ENCODE data around the gene OR12D2.
"Not testable (repeated sequence)": the region's sequence is repeated elsewhere in the genome, so short reads cannot be mapped to it uniquely, and the experiment has no call there.

OR12D2 gene

GRCh38 chr6:29395331-29395730, at the start of gene OR12D2:
OR12D2 (plus strand) TSS chr6:29395631; CDS start chr6:29396700, 1,069 bp downstream.
- no peak for DNase-seq

GRCh38 chr6:29349348-29349747, 46.1 kb upstream of the OR12D2 start:
- not testable (repeated sequence) for DNase-seq

GRCh38 chr6:29354980-29355379, 40.5 kb upstream of the OR12D2 start:
- no peak for DNase-seq

GRCh38 chr6:29355603-29356002, 39.8 kb upstream of the OR12D2 start:
- DNase-seq: no peak

GRCh38 chr6:29368765-29369164, 26.7 kb upstream of the OR12D2 start, which contains the start of gene OR5V1:
OR5V1 (minus strand) TSS chr6:29368865; CDS start chr6:29356195, 12,670 bp downstream.
- no peak for DNase-seq

- DNase-seq: no peak
These were observed 20.2 kb upstream of the OR12D2 start, which contains the start of gene OR12D3 for GRCh38 chr6:29375191-29375590. OR12D3 (minus strand) TSS chr6:29375291; CDS start chr6:29375287, 4 bp downstream.

- DNase-seq: peak; percentile 38 to 68
These were observed 19.4 kb upstream of the OR12D2 start for GRCh38 chr6:29376003-29376402.

- no peak for DNase-seq
These were observed 6.9 kb upstream of the OR12D2 start for GRCh38 chr6:29388533-29388932.

GRCh38 chr6:29399525-29399924, 4.1 kb downstream of the OR12D2 start:
- DNase-seq: no peak

GRCh38 chr6:29403801-29404200, 8.4 kb downstream of the OR12D2 start:
- no peak for DNase-seq

- DNase-seq: no peak
These were observed 19.2 kb downstream of the OR12D2 start, which contains the start of gene OR12D1 for GRCh38 chr6:29414588-29414987. OR12D1 (plus strand) TSS chr6:29414928.

GRCh38 chr6:29419516-29419915, 24.1 kb downstream of the OR12D2 start:
- no peak for DNase-seq

- DNase-seq: no peak
These were observed 28.7 kb downstream of the OR12D2 start for GRCh38 chr6:29424168-29424567.

- DNase-seq: no peak
These were observed 29.1 kb downstream of the OR12D2 start for GRCh38 chr6:29424575-29424974.

GRCh38 chr6:29425075-29425474, 29.6 kb downstream of the OR12D2 start:
- no peak for DNase-seq

- DNase-seq: no peak
These were observed 31.2 kb downstream of the OR12D2 start for GRCh38 chr6:29426654-29427053.

- DNase-seq: not testable (repeated sequence)
These were observed 41.3 kb downstream of the OR12D2 start for GRCh38 chr6:29436730-29437129.

GRCh38 chr6:29439006-29439405, 43.6 kb downstream of the OR12D2 start, which contains the start of gene OR10C1:
OR10C1 (plus strand) TSS chr6:29439306; CDS start chr6:29440016, 710 bp downstream.
- DNase-seq: no peak

GRCh38 chr6:29442719-29443118, 47.3 kb downstream of the OR12D2 start:
- DNase-seq: peak; percentile 1 to 2

GRCh38 chr6:29444031-29444430, 48.6 kb downstream of the OR12D2 start:
- not testable (repeated sequence) for DNase-seq

Measured in Kasumi-1 (cell line).